Left cardiac atrium (tissue), 4 donors: ENCODE data around the gene CD300H. TPM values are rescaled to one million over a fixed set of nuclear protein-coding genes. Genes with fewer than 3 reads are reported as not detected.
A peak's percentile ranks its signal among the peaks of the same experiment; 100 is the strongest.

Experiments used
- ATAC-seq, 2 donors: fragments of 200-7000 bp; cut with Tn5 transposase; one replicate each; pipeline ENCODE4 v1.9.1; 2020; ENCODE audit warnings: mild to moderate bottlenecking in 2 of 2, moderate library complexity in 2 of 2
- DNase-seq: peaks from one replicate; pipeline ENCODE4 v3.0.0-alpha.2; 2020
- intact Hi-C, 2 donors: fragments of 100-400 bp; cut with DNase I; formaldehyde crosslinking; loops; one replicate each; pipeline versions ENCODE4 v1.14.1 to v1.15.1; 2022 to 2023
- long read RNA-seq: library from polyadenylated mRNA; unstranded; transcript quantifications from one replicate; pipeline ENCODE4 v2.0.0, GENCODE V29; 2021
- total RNA-seq, 2 donors: library from RNA; stranded (reverse); fragmentation: NEBNext Ultra II Directional; extraction: Animal tissue kit (Norgen Biotek cat#: 25700); gene quantifications; one replicate each; pipeline ENCODE4 v1.2.1, GENCODE V29; 2021
- donor health status: DM: no; HTN: yes; CAD: no.
- donor health status: DM: no; HTN: yes; CAD: no; lungs with severe emphysema.
- donor health status: DM: yes; HTN: yes; CAD: no.
- donor health status: Dilated cardiomyopathy.

The CD300H gene
- not detected for total RNA-seq
- long read RNA-seq, result 0 reads

DNA sequence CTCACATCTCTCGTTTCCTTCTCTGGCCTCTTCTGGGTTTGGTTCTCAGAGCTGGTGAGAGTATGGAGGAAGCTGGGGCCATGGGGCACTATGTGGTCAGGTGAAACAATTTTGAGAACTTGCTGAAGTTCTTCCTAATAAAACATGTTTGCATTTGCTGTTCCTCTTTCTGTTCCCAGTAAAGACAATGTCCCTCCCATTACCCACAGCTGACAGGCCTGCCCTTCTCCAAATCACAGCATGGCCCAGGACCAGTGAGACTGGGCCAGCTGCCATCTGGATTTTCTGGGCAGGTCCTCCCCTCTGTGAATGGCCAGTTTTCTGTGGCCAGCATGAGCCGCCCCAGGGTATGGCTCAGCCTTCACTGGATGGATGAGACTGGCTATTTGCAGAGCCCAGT, at the start of gene CD300H:
Gene CD300H (minus strand): TSS at position 113 of the 400 bp plus-strand sequence.
- intact Hi-C loops, result no loop called here
- ATAC-seq (peak in 1 of 2 donors; percentile 20), DNase-seq (no peak)

DNA sequence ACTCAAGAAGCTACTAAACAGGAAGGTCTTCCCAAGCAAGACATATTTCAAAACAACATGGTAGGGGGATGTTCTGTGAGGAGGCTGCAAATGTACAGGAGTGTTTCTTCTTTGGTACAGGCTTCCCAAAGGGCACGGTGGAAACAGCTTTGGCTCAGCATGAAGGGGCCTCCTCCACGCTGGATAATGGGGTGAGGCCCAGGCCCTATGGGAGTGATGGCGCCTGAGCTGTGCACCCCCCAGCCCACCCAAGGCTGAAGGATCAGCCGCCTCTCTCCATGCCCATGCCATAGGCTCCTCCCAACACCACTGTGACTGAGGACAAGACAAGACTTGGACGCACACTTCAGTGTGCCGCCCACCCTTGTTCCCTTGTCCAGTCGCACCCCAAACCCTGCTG, 49.4 kb upstream of the CD300H start:
- intact Hi-C loops, result no loop called here
- DNase-seq (no peak), ATAC-seq (no peak)

DNA sequence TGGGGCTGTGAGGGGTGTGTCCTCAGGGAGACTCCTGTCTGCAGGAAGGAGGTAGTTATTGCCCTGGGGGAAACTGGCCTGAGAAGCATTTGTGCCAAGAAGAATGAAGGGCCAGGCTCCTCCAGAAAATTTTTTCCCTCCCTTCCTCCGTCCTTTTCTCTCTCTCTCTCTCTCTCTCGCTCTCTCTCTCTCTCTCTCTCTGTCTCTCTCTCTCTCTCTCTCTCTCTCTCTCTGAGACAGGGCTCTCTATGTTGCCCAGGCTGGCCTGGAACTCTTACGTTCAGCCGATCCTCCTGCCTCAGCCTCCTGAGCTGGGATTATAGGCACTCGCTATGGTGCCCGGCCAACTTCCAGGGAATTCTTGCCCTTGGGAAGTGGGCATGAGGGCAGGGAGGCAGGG, 44.7 kb upstream of the CD300H start:
- intact Hi-C loops, result no loop called here
- ATAC-seq (no peak), DNase-seq (no peak)

DNA sequence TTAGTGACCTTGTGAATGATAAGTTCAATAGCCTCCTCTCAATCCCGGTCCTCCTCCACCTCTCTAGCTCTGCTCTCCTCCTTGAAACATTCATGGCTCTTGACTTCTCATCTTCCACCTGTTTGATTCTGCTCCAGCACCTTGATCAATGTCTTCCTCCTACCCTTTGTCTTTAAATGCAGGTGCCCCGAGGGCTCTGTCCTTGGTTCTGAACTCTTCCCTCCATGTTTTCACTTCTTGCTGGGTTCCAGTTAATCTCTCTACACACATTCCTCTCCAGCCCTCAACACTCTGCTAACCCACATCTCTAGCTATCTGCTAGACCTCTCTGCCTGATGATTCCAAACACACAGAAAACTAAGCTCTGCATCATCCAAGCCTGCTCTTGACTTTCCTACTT, 42.8 kb upstream of the CD300H start:
- no peak for ATAC-seq
- intact Hi-C loops, result no loop called here
- no peak for DNase-seq

DNA sequence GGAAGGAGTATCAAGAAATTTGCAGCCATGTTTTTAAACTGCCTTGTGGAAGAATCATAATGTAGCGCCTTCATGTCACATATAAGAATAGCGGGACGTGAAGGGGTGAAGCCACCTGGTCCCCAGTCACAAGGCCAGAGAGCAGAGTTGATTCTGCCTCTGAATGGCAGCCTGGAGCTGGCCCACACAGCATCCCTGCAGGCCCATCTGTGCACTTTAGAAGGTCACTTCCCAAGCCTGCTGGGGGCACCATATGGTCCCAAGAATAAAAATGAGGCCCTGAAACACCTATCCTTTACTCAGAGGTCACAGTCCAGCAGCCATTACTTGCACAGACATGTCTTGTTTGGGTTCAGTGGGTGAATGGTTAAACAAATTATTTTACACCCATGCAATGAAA, 41.2 kb upstream of the CD300H start:
- ATAC-seq (no peak), DNase-seq (no peak)
- intact Hi-C loops, result no loop called here

DNA sequence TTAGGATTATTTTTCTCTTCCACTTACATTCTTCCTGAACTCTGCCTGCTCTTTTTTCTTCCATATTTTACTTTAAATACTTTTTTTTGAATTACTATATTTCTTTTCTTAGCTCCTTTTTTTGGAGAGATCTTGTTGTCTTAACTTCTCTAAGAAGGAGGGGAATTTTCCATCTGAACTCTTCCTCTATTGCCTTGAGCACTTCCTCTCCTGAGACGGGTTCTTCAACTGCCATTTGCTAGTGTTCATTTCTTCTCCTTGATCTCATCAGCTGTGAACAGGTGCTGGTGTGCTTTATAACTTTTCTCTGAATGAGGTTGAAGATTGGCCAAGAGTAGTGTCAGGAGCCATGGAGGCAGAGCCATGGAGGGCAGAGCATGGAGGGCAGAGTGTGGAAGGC, 39.9 kb upstream of the CD300H start:
- intact Hi-C loops, result no loop called here
- ATAC-seq (no peak), DNase-seq (no peak)

DNA sequence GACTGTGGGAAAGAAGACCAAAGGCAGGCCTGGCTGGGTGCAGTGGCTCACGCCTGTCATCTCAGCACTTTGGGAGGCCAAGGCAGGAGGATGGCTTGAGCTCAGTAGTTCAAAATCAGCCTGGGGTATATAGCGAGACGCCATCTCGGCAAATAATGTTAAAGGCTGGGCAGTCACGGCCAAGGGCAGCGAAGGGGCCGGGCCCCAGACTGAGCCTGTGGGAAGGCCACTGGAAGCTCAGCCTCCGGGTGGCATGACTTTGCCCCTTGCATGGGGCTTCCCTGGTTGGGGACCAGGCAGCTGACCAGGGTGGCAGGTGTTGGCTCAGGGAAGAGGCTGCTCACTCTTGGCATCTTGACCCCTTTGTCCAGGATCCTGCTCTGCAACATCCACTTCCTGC, 38.7 kb upstream of the CD300H start:
- intact Hi-C loops, result no loop called here
- ATAC-seq (no peak), DNase-seq (no peak)

DNA sequence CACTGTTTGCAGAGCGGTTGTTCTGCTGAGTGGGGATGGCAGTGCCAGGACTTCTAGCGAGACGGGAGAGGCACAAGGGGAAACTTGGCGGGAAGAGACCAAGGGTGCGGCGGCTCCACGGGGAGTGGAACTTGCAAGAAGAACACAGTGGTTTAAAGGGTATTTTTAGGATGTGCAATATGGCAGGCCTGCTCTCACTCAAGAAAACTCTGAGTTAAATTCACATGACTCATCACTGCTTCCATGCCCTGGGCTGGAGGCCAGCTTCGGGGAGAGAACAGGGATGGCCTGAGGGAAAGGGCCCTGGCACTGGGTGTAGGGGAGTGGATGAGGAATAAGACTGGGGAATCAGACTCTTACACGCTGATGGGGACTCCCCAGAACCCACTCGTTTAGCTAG, 38.1 kb upstream of the CD300H start:
- intact Hi-C loops, result no loop called here
- peak; percentile 72 for DNase-seq

DNA sequence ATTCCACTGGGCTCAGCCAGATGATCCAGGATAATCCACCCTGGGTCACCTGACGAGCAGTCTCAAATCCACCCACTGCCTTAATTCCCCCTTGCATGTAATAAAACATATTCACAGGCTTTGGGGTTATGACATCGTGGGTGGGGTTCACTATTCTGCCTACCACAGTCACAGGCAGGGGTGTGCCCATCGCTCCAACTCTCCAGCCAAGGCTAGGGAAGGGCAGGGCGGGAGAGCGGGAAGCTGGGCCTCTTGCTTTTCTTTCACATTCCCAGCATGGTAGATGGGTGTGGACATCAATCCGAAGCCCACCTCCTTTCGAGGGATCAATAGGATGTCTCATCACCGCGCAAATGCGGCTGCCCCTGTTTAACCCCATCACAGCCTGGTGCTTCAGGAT, 37.5 kb upstream of the CD300H start:
- intact Hi-C loops, result no loop called here

More for the DNA sequence above, 38.1 kb upstream of the CD300H start:
- ATAC-seq, result peak; percentile 83 to 90

DNA sequence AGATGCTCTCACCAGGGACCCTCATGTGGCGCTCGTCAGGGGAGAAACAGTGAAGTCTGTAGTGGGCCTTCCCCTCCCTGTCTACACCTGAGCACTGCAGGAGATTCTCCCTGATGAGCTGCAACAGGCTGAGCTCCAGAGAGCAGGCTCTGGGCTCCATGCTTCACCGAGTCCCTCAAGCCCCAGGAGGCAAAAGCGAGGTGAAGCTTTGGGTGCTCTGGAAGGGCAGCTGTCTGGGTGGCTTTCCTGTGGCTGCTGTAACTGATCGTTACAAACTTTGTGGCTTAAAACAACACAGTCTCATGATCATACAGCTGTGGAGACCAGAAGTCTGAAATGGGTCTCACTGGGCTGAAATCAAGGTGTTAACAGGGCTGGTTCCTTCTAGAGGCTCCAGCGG, 36.9 kb upstream of the CD300H start:
- ATAC-seq (no peak), DNase-seq (no peak)
- intact Hi-C loops, result no loop called here

More for the DNA sequence above, 37.5 kb upstream of the CD300H start:
- ATAC-seq, result no peak
- no peak for DNase-seq

DNA sequence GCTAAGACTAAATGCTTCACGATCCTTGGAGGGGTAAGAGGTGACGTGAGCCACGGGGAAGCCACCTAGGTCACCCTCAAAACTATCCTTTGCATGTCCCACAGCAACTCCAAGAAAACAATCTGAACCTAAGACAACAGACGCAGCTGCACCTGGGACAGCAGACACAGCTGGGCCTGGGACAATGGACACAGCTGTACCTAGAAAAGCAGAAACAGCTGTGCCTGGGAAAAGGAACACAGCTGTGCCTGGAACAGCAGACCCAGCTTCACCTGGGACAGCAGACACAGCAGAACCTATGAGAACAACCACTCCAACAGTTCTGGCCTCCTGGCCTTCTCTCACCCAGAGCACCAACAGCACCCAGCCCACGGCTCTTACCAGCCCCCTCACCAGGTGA, 36.4 kb upstream of the CD300H start:
- intact Hi-C loops, result no loop called here
- DNase-seq, result no peak
- ATAC-seq, result no peak

DNA sequence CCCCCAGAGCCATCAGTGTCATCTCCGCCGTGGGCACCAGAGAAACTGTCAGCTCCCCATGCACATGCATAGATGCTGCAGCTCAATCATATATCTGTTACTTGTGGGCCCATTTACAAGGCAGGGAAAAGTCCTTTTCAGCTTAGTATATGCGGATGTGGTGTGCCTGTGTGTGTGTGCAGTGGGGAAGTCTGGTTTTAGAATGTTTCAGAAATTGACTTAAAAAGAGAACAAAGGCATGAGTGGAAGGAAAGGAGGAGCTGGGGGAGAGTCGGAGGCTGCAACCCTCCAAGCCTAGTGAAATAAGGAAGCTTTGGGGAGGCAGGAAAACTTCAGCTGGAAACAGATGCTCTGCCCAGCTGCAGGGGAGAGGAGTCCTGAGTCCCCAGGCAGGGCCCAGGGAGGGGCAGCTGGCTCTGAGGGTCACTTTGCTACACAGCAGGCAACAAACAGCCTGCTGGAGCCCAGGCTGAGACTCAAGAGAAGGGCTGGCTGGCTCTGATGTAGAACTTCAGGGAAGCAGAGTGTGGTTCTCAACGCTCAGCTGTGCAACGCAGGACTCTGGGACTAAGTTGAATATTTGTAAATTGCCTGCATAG, 35.8 kb upstream of the CD300H start:
- intact Hi-C loops, result no loop called here
- no peak for ATAC-seq
- DNase-seq, result no peak

DNA sequence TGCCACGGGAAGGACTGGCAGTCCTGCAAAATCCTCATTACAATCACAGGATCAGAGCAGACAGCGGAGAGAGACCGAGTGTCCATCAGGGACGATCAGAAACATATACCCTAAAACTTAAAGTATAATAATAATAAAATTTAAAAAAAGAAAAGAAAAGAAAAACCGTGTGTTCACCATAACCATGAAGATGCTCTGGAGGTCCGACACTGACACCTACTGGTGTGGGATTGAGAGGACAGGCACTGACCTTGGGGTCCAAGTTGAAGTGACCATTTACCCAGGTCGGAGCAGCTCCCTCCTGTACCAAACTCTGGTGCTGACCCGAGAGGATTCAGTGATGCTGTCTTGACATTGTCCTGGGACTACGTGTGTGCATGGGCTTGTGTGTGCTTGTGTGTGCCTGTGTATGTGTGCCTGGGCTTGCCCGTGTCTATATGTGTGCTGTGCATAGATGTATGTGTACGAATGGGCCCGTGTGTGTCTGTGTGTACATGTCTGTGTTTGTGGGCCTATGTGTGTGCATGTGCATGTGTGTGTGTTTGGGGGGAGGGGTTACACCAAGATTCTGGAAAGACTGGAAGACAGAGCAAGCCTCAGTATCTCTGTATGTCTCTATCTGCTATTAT, 34.7 kb upstream of the CD300H start:
- ATAC-seq, result peak in 1 of 2 donors; percentile 18
- DNase-seq, result no peak
- intact Hi-C loops, result no loop called here

DNA sequence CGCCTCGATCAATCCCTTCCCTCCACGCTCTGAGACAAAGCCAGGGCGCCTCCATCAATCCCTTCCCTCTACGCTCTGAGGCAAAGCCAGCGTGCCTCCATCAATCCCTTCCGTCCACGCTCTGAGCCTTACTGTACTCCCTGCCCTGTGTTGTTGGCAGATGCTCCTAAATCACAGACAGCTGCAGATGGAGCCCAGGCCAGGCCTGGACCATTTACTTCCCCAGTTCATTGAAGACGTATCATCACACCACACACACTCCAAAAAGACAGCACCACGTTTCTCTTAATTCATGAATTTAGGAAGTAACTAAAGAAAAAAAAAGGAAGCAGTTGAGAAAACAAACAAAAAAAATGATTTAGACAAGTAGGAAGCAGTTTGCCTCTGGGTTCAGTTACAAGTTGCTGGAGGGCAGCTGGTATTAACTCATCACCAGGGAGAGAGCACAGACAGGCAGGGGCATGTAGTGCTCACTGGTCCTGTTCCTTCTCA, 32.2 kb upstream of the CD300H start:
- no peak for DNase-seq
- ATAC-seq, result peak in 1 of 2 donors; percentile 69
- intact Hi-C loops, result no loop called here

DNA sequence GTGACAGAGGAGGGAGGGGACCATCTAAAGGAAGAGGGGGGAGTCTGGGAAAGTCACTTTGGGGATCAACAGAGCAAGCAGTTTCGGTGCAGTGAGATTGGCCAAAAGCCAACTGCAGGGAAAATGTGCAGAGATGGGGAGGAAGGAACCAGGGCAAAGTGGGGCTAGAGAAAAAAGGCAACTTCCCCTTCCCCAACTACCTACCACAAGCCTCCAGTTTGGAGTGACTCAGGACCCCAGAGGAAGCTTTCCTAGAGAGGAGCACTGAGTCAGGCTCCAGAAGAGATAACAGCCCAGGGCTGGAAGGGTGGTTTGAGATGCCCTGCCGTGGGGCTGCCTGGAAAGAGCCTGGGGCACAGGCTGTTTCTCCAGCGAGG, 31.7 kb upstream of the CD300H start:
- intact Hi-C loops, result no loop called here
- no peak for DNase-seq
- ATAC-seq, result peak in 1 of 2 donors; percentile 40

DNA sequence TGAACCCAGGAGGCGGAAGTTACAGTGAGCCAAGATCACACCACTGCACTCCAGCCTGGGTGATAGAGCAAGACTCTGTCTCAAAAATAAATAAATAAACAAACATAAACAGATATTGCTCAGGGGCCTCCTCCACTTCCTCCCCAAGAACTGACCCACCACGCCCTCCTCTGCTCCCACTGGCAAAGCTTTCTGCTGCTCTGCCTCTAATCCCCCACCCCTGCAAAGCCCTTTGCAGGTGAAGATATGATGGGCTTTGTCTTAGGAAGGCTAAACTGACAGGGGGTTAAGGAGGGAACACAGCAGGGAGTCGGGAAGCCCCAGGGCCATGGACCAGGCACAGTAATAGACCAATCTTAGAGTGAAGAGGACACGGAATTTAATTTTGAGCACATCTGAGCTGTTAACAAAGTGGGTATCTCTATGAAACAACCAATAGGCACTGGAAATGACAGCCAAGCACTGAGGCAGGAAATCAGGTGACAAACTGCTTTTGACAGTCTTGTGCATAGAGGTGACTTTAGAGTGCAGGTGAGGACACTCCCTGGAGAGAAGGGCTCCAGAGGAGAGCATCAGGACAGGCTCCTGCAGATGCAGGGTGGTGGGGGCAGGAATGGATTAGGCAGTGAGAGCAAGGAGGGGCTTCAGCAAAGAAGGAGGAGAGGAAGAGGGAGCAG, 31.2 kb upstream of the CD300H start:
- intact Hi-C loops, result no loop called here
- ATAC-seq (no peak), DNase-seq (no peak)

DNA sequence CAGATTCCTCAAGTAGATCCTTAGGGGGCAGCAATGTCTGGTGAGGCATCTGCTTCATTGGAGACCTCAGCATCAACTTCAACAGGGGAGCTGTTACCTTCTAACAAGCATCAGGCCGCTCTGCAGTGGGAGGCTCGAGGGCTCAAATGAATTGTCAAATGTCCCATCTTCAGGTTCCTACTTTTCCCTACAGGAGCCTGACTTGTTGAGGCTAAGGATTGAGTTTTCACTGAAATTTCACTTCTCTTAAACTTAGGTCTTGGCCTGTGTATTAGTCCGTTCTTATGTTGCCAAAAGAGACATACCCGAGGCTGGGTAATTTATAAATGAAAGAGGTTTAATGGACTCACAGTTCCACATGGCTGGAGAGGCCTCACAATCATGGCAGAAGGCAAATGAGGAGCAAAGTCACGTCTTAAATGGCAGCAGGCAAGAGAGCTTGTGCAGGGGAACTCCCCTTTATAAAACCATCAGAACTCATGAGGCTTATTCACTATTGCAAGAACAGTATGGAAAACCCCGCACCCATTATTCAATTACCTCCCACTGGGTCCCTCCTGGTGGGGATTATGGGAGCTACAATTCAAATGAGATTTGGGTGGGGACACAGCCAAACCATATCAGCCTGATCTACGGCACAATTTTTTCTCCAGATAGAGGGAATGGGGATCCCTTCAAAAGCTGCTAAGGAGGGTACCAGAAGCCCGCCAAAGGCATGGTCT, 29.9 kb upstream of the CD300H start:
- no peak for ATAC-seq
- no peak for DNase-seq
- intact Hi-C loops, result no loop called here

DNA sequence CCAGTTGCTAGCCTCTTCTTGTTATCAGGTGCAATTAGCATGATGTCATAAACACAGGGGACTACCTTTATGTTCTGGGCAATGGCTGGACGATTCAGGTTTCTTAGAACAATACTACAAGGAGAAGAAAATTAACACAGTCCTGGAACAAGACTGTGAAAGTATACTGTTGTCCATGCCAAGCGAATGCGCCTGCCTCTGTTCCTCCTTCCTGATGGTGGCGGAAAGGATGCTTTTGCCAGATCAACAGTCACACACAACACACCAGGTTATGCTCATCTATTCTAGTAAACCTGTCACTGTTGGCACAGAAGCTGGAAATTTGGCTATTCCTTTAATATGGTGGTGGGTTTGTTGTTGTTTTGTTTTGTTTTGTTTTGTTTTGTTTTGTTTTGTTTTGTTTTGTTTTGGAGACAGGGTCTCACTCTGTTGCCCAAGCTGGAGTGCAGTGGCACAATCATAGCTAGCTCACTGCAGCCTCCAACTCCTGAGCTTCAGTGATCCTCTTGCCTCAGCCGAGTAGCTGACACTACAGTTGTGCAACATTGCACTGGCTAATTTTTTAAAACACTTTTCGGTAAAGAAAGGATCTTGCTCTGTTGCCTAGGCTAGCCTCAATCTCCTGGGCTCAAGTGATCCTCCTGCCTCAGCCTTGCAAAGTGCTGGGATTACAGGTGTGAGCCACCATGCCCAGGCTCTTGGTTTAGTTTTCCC, 27.9 kb upstream of the CD300H start:
- ATAC-seq, result no peak
- DNase-seq, result no peak
- intact Hi-C loops, result no loop called here
